ENCODE data around the gene LRRC32. TPM values are rescaled to one million over a fixed set of nuclear protein-coding genes. Genes with fewer than 3 reads are reported as not detected.

The LRRC32 gene
- total and polyA plus RNA-seq, 10 of the 15 experiments (the other 5 are each of a cell fraction or from before 2014, with no cell fraction given) = 0.56 to 20.8 (median 7.4) TPM

DNA sequence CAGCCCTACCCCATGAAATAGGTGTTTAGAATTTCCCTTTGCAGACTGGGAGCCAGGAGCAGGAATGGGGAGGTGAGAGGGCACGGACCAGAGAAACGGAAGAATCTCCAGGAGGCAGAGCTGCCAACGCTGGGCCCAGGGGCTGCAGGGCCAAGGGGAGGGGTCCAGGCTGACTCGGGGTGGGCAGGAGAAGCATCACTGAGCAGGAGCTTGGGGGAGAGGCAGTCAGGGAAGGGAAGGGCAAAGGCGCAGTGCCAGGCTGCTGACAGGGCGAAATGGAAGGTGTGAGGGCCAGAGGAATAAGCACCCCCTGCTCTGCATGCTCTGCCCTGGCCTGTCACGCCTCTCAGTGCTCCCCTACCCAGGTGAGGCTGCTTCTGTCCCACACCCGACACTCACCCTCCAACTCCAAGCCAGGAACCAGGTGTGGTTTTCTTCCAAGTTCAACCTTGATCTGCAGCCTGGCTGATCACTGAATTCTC, 14.5 kb downstream of the LRRC32 start:
- Histone ChIP-seq H3K9ac (ENCODE audit: control insufficient read depth, insufficient read depth, low read length) (no peak overlapping the region), H3K27me3 (replicated peaks in 1 of 2; ENCODE audit: control insufficient read depth in 2 of 2, insufficient read depth in 2 of 2, low read length in 1 of 2) (no peaks in the 10 kb centered on the region; a peak in 2 of 4 replicates), H3K4me2 (ENCODE audit: control insufficient read depth, insufficient read depth) (no peak overlapping the region), H3K79me2 (ENCODE audit: control insufficient read depth, insufficient read depth, low read length) (no peaks in the 10 kb centered on the region), H3K4me1 (ENCODE audit: control insufficient read depth, insufficient read depth, low read length) (no peaks in the 10 kb centered on the region), H2AFZ (ENCODE audit: control insufficient read depth, low read depth, low read length) (no peak overlapping the region), H3K27ac (ENCODE audit: control insufficient read depth, insufficient read depth) (no peak overlapping the region), H3K9me3 (replicated peaks; ENCODE audit: control insufficient read depth, insufficient read depth, low read length) (no peaks in the 10 kb centered on the region), H3K36me3 (ENCODE audit: control insufficient read depth in 2 of 2, insufficient read depth in 2 of 2, low read length in 1 of 2) (no peaks in the 10 kb centered on the region), H4K20me1 (ENCODE audit: control insufficient read depth, insufficient read depth) (no peaks in the 10 kb centered on the region), H3K4me3 (no peak overlapping the region)
- intact Hi-C loops (cut with micrococcal nuclease; ENCODE audit: unreplicated experiment) = no loop called here
- ATAC-seq = no peak
- ChIA-PET RAD21 (ENCODE audit: unreplicated experiment) (no interaction called here), CTCF (no interaction called here), SMC1A (ENCODE audit: uncharacterized antibody, unreplicated experiment) (no interaction called here), POLR2A (no interaction called here)
- in situ Hi-C loops (cut with MboI) = no loop called here
- TF ChIP-seq FOXM1 (IDR thresholded peaks at IDR 0.05; ENCODE audit: low read depth, low read length) (no peak), RCOR1 (conservative IDR thresholded peaks at IDR 0.05; ENCODE audit: low read depth, low read length) (no peak), SMAD5 (IDR thresholded peaks at IDR 0.05; ENCODE audit: low read depth) (no peak), DPF2 (IDR thresholded peaks at IDR 0.05) (no peak), STAT1 (conservative IDR thresholded peaks at IDR 0.05) (no peak), NFYA (IDR thresholded peaks at IDR 0.05; ENCODE audit: borderline replicate concordance, low read depth, low read length) (no peak)
- TF ChIP-seq, protein P1, sequence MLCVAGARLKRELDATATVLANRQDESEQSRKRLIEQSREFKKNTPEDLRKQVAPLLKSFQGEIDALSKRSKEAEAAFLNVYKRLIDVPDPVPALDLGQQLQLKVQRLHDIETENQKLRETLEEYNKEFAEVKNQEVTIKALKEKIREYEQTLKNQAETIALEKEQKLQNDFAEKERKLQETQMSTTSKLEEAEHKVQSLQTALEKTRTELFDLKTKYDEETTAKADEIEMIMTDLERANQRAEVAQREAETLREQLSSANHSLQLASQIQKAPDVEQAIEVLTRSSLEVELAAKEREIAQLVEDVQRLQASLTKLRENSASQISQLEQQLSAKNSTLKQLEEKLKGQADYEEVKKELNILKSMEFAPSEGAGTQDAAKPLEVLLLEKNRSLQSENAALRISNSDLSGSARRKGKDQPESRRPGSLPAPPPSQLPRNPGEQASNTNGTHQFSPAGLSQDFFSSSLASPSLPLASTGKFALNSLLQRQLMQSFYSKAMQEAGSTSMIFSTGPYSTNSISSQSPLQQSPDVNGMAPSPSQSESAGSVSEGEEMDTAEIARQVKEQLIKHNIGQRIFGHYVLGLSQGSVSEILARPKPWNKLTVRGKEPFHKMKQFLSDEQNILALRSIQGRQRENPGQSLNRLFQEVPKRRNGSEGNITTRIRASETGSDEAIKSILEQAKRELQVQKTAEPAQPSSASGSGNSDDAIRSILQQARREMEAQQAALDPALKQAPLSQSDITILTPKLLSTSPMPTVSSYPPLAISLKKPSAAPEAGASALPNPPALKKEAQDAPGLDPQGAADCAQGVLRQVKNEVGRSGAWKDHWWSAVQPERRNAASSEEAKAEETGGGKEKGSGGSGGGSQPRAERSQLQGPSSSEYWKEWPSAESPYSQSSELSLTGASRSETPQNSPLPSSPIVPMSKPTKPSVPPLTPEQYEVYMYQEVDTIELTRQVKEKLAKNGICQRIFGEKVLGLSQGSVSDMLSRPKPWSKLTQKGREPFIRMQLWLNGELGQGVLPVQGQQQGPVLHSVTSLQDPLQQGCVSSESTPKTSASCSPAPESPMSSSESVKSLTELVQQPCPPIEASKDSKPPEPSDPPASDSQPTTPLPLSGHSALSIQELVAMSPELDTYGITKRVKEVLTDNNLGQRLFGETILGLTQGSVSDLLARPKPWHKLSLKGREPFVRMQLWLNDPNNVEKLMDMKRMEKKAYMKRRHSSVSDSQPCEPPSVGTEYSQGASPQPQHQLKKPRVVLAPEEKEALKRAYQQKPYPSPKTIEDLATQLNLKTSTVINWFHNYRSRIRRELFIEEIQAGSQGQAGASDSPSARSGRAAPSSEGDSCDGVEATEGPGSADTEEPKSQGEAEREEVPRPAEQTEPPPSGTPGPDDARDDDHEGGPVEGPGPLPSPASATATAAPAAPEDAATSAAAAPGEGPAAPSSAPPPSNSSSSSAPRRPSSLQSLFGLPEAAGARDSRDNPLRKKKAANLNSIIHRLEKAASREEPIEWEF (IDR thresholded peaks at IDR 0.05; ENCODE audit: insufficient replicate concordance, low read depth, low read length) = no peak
- TF ChIP-seq, protein P2, sequence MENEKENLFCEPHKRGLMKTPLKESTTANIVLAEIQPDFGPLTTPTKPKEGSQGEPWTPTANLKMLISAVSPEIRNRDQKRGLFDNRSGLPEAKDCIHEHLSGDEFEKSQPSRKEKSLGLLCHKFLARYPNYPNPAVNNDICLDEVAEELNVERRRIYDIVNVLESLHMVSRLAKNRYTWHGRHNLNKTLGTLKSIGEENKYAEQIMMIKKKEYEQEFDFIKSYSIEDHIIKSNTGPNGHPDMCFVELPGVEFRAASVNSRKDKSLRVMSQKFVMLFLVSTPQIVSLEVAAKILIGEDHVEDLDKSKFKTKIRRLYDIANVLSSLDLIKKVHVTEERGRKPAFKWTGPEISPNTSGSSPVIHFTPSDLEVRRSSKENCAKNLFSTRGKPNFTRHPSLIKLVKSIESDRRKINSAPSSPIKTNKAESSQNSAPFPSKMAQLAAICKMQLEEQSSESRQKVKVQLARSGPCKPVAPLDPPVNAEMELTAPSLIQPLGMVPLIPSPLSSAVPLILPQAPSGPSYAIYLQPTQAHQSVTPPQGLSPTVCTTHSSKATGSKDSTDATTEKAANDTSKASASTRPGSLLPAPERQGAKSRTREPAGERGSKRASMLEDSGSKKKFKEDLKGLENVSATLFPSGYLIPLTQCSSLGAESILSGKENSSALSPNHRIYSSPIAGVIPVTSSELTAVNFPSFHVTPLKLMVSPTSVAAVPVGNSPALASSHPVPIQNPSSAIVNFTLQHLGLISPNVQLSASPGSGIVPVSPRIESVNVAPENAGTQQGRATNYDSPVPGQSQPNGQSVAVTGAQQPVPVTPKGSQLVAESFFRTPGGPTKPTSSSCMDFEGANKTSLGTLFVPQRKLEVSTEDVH (IDR thresholded peaks at IDR 0.05; ENCODE audit: low read depth, partially characterized antibody) = no peak
- TF ChIP-seq, protein P3, sequence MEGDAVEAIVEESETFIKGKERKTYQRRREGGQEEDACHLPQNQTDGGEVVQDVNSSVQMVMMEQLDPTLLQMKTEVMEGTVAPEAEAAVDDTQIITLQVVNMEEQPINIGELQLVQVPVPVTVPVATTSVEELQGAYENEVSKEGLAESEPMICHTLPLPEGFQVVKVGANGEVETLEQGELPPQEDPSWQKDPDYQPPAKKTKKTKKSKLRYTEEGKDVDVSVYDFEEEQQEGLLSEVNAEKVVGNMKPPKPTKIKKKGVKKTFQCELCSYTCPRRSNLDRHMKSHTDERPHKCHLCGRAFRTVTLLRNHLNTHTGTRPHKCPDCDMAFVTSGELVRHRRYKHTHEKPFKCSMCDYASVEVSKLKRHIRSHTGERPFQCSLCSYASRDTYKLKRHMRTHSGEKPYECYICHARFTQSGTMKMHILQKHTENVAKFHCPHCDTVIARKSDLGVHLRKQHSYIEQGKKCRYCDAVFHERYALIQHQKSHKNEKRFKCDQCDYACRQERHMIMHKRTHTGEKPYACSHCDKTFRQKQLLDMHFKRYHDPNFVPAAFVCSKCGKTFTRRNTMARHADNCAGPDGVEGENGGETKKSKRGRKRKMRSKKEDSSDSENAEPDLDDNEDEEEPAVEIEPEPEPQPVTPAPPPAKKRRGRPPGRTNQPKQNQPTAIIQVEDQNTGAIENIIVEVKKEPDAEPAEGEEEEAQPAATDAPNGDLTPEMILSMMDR (IDR thresholded peaks at IDR 0.05 in 2 of 3, conservative IDR thresholded peaks at IDR 0.05 in 1 of 3; ENCODE audit: control insufficient read depth in 2 of 3, extremely low read depth in 1 of 3, insufficient read depth in 1 of 3, low read depth in 3 of 3, low read length in 3 of 3) = no peak
- DNase-seq (ENCODE audit: low read depth, low spot score) = no peak
- no TSS peak for BruUV-seq (replicated peaks)
- 14% methylated on average over 8 of the region's 8 CpGs for WGBS (ENCODE audit: insufficient coverage, insufficient replicate concordance, low lambda C conversion rate, missing lambda C conversion rate)
- FAIRE-seq = no peak
